RWPE1 (cell line): ENCODE data around the gene SP3.

Source experiments
- CTCF ChIA-PET: fragments of 350-600 bp; sonication (Branson Sonifier 250); formaldehyde crosslinking; extraction: SDS; loops from one replicate; lab custom pipeline; 2021; lab: Yijun Ruan, JAX
- POLR2A ChIA-PET: fragments of 400-600 bp; formaldehyde crosslinking; extraction: SDS; loops from one replicate; lab custom pipeline; 2020; ENCODE audit warnings: antibody characterized with exemption; ENCODE audit not compliant: low non-redundant PET; lab: Yijun Ruan, JAX
- DNase-seq: peaks from one replicate; pipeline ENCODE4 v3.0.0; 2012; ENCODE audit warnings: low spot score
- H3K27ac ChIP-seq: fragments of 450-650 bp; 2 replicates; pipeline ENCODE4 v1.5.1; 2017
- CTCF ChIP-seq: fragments of 450-650 bp; conservative IDR thresholded peaks from 2 replicates; pipeline ENCODE4 v1.5.1; 2017; ENCODE audit warnings: low read depth, mild to moderate bottlenecking

The SP3 gene

GRCh38 chr2:173874003-173874893, 90.9 kb downstream of the SP3 start:
- ChIA-PET POLR2A (no interaction called here), CTCF (interaction anchor here (0.6 to 0.8 kb wide), 2 partner anchors 16 to 46 kb away, joined by 3 read pairs; no protein-coding TSS in a partner anchor)
- no peak for TF ChIP-seq CTCF
- DNase-seq, result no peak
- no peak overlapping the region for H3K27ac ChIP-seq

GRCh38 chr2:173872714-173873113, 92.5 kb downstream of the SP3 start:
- CTCF ChIA-PET, result interaction anchor here (0.6 kb wide), 1 partner anchor 476 kb away, joined by 3 read pairs; no protein-coding TSS in a partner anchor
- TF ChIP-seq CTCF, result no peak

GRCh38 chr2:173869244-173870229, 95.6 kb downstream of the SP3 start:
- TF ChIP-seq CTCF, result no peak
- POLR2A ChIA-PET, result no interaction called here

More at GRCh38 chr2:173872714-173873113, 92.5 kb downstream of the SP3 start:
- POLR2A ChIA-PET, result no interaction called here
- H3K27ac ChIP-seq, result no peak overlapping the region
- DNase-seq, result peak; percentile 30

DNA sequence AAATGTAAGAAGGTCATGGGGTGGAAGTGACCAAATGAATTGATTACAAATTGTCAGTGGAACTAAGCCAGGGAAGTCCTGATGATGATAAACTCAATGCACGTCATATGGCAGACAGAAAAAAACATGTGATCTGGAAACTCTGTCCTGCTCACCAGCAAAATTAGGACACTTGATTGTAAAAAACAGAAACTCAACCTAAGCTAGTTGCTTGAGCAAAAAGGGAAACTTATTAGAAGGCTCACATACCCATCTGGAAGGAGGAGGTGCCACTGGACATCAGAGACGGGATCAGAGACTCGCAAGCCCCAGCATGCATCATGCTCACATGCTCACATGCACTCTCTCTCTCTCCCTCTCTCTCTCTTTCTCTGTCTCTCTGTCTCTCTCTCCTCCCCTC, 96.8 kb downstream of the SP3 start:
- no peak for DNase-seq
- TF ChIP-seq CTCF, result no peak
- no peak overlapping the region for H3K27ac ChIP-seq
- ChIA-PET POLR2A (no interaction called here), CTCF (interaction anchor here (0.7 kb wide), 1 partner anchor 462 kb away, joined by 3 read pairs; no protein-coding TSS in a partner anchor)

More at GRCh38 chr2:173869244-173870229, 95.6 kb downstream of the SP3 start:
- CTCF ChIA-PET, result no interaction called here
- no peak overlapping the region for H3K27ac ChIP-seq
- no peak for DNase-seq

DNA sequence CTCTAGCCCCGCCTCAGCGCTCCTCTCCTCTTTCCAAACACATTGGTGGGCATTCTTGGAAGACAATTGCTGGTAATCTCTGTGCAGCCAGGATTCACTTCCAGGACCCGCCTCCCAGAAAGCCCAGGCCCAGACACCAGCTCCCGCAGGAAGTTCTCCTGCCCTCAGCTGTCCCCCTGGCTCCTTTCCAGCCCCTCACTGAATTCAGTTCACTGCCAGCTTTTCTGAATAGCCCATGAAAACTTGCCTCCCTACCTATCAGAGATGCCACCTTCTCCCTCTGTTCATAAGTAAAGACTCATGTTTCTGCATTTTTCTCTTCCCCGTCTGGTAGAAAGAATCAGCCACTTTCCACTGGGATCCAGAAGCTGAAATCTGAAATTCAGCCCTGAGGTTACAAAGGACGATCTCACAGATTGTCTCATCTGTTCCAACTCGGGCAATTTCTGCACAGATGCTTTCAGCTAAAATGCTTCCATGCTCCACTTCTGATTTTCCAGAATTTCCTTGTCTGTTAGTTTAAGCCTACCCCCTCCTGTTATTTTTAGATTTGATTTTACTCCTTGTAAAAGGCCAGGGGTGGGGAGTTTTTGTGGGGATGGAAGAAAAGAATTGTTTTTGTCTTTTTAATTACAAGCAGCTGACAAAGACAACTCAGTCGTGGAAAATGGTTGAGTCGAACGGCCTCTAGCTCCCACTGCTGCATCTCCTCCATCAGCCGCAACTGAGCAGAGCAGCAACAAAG, 98.1 kb downstream of the SP3 start:
- ChIA-PET CTCF (interaction anchor here (0.5 kb wide), 1 partner anchor 807 kb away, joined by 3 read pairs; no protein-coding TSS in a partner anchor), POLR2A (no interaction called here)
- no peak for TF ChIP-seq CTCF
- H3K27ac ChIP-seq, result no peak overlapping the region
- DNase-seq, result no peak
